ENCODE results near the gene DENND1A. TPM values are rescaled to one million over a fixed set of nuclear protein-coding genes. Genes with fewer than 3 reads are reported as not detected.

DENND1A gene
- polyA plus RNA-seq, 2 of the 4 experiments (the other 2 are of a cell fraction): 15.1 to 21.9 TPM

DNA sequence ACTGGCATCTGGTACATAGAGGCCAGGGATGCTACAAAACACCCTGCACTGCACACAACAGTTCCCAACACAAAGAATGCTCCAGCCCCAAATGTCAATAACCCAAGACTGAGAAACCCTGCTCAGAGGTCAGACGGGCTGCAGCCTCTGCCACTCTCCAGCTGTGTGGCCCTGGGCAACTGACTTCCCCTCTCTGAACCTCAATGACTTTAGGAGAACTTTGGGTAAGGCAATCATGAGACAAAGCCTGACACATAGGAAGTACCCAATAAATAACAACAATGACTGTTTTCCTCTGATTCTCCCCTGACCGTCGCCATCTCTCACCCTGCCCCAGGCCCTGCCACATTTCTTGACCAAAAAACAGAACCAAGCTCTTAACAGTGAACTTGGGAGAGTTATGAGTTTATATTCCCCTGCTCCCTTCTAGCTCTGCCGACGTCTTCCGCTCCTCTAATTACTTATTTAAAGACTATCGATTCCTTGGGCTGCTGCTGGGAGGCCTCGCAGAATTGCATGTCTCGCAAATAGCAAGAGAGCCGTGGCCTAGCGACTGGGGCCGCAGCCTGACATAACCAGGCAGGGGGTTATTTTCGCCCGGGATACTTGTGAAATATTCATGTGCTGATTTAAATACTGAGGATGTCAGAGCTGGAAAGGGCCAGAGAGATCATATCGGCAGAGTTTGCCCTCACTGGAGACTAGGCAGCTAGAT is 598.4 kb downstream of the DENND1A start:
- Histone ChIP-seq H3K4me2 (no peak overlapping the region), H3K4me3 (no peak overlapping the region), H3K4me1 (no peaks in the 10 kb centered on the region), H3K9me3 (no peaks in the 10 kb centered on the region), H3K27ac (no peak overlapping the region)
- ChIA-PET POLR2A (no interaction called here), CTCF (interaction anchor here (1.7 to 4.4 kb wide), 2 partner anchors 19 to 251 kb away, joined by 4 to 21 read pairs; no protein-coding TSS in a partner anchor)
- FAIRE-seq: no peak
- no peak for TF ChIP-seq MAFK (IDR thresholded peaks at IDR 0.05; ENCODE audit: partially characterized antibody)
- no peak for TF ChIP-seq EHMT2 (IDR thresholded peaks at IDR 0.05; ENCODE audit: low read depth)
- no peak for TF ChIP-seq ZC3H11A (IDR thresholded peaks at IDR 0.05)
- TF ChIP-seq ZNF302 (CRISPR knock-in tag; IDR thresholded peaks at IDR 0.05): no peak
- no peak for TF ChIP-seq E2F6 (IDR thresholded peaks at IDR 0.05; ENCODE audit: borderline replicate concordance, low read depth)
- no peak for TF ChIP-seq FOSB (CRISPR knock-in tag; IDR thresholded peaks at IDR 0.05)
- TF ChIP-seq JUNB (IDR thresholded peaks at IDR 0.05): no peak
- DNase-seq (ENCODE audit: low read depth in 1 of 2, low spot score in 1 of 2): no peak
- no peak for ATAC-seq
- 84% methylated on average over 15 of the region's 15 CpGs for WGBS (ENCODE audit: missing lambda C conversion rate)

Small RNAs within 50 kb of the gene (small RNA-seq; reads per million reads assigned to genes)
- gene MIR601 (0 reads per million in 6 experiments), gene MIR7150 (0 reads per million in 6 experiments)

Other genes starting within 250 kb of the DENND1A start
- gene LHX2, start 81.6 kb upstream of the DENND1A start, polyA plus RNA-seq (2011; rRNA removed): 2.4 and 2.9 TPM in 2 replicates
- 4.1 to 4.6 TPM (median 4.4 TPM) in 3 replicates for gene LHX2, start 81.6 kb upstream of the DENND1A start, polyA plus RNA-seq (2017; fragmentation: RNase III; extraction: RNeasy Plus Mini Kit Qiagen cat#74134 plus additional on column Dnase treatment)